ENCODE results near the gene FAM174C. TPM values are rescaled to one million over a fixed set of nuclear protein-coding genes. Genes with fewer than 3 reads are reported as not detected.

The FAM174C gene
- total RNA-seq, 1 donor from 2014 or later: 96.6 TPM

- DNase-seq (ENCODE audit: extremely low read depth, low read depth, low spot score): no peak
Observed at GRCh38 chr19:1249990-1250436, 25.3 kb upstream of the FAM174C start.

- no peak for DNase-seq (ENCODE audit: extremely low read depth, low read depth, low spot score)
Observed at GRCh38 chr19:1250437-1251260, 24.7 kb upstream of the FAM174C start.

GRCh38 chr19:1251330-1252220 is 23.8 kb upstream of the FAM174C start:
- DNase-seq (ENCODE audit: extremely low read depth, low read depth, low spot score): no peak

GRCh38 chr19:1252221-1252820 is 23.0 kb upstream of the FAM174C start:
- DNase-seq (ENCODE audit: extremely low read depth, low read depth, low spot score): no peak

GRCh38 chr19:1252821-1253513 is 22.4 kb upstream of the FAM174C start:
- no peak for DNase-seq (ENCODE audit: extremely low read depth, low read depth, low spot score)

- DNase-seq (ENCODE audit: extremely low read depth, low read depth, low spot score): no peak
Observed at GRCh38 chr19:1253514-1254080, 21.7 kb upstream of the FAM174C start.

- DNase-seq (ENCODE audit: extremely low read depth, low read depth, low spot score): no peak
Observed at GRCh38 chr19:1254081-1254527, 21.2 kb upstream of the FAM174C start.

- DNase-seq (ENCODE audit: extremely low read depth, low read depth, low spot score): no peak
Observed at GRCh38 chr19:1254530-1255185, 20.7 kb upstream of the FAM174C start.

GRCh38 chr19:1255186-1256161 is 19.9 kb upstream of the FAM174C start:
- no peak for DNase-seq (ENCODE audit: extremely low read depth, low read depth, low spot score)

GRCh38 chr19:1256646-1257474 is 18.5 kb upstream of the FAM174C start:
- no peak for DNase-seq (ENCODE audit: extremely low read depth, low read depth, low spot score)

GRCh38 chr19:1257475-1258162 is 17.7 kb upstream of the FAM174C start:
- no peak for DNase-seq (ENCODE audit: extremely low read depth, low read depth, low spot score)

GRCh38 chr19:1258163-1258492 is 17.2 kb upstream of the FAM174C start:
- DNase-seq (ENCODE audit: extremely low read depth, low read depth, low spot score): no peak

GRCh38 chr19:1258707-1259205 is 16.6 kb upstream of the FAM174C start:
- DNase-seq (ENCODE audit: extremely low read depth, low read depth, low spot score): no peak

GRCh38 chr19:1259206-1259875 is 16.0 kb upstream of the FAM174C start:
- no peak for DNase-seq (ENCODE audit: extremely low read depth, low read depth, low spot score)

GRCh38 chr19:1259876-1260748 is 15.2 kb upstream of the FAM174C start:
- DNase-seq (ENCODE audit: extremely low read depth, low read depth, low spot score): no peak

Measured in glomerular endothelial cell (primary cell).